HepG2 (cell line): ENCODE data around the gene DHX34. TPM values are rescaled to one million over a fixed set of nuclear protein-coding genes. Genes with fewer than 3 reads are reported as not detected.

ENCODE experiments used
- ATAC-seq: fragments of 200-7000 bp; cut with Tn5 transposase; 3 replicates; pipeline ENCODE4 v1.9.1; 2020; ENCODE audit warnings: mild to moderate bottlenecking, moderate library complexity
- Bru-seq: library from RNA; stranded (reverse); fragments of 400-500 nt; gene quantifications from one replicate; lab custom pipeline; 2021; lab: Mats Ljungman, UMichigan
- BruChase-seq, 2 experiments: library from RNA; stranded (reverse); fragments of 400-500 nt; gene quantifications; one replicate each; lab custom pipeline; 2021; lab: Mats Ljungman, UMichigan
- BruUV-seq: library from RNA; stranded (reverse); fragments of 400-500 nt; replicated peaks from 2 replicates; lab custom pipeline; 2021; lab: Mats Ljungman, UMichigan
- CTCF ChIA-PET: fragments of 300-600 bp; formaldehyde crosslinking; extraction: SDS; loops from one replicate; lab custom pipeline; 2021; ENCODE audit warnings: low total read pairs, inconsistent platforms, low intra/inter-chr PET ratio; lab: Yijun Ruan, JAX
- POLR2A ChIA-PET: fragments of 350-600 bp; sonication (Branson Sonifier 250); formaldehyde crosslinking; loops from one replicate; lab custom pipeline; 2020; ENCODE audit warnings: antibody characterized with exemption, inconsistent platforms; lab: Yijun Ruan, JAX
- DNase-seq: peaks from one replicate; pipeline ENCODE4 v3.0.0-alpha.2; 2015; ENCODE audit warnings: low spot score
- FAIRE-seq: peaks from 3 replicates; lab custom pipeline; 2011; peaks lifted over from hg19 to GRCh38; lab: Jason Lieb, UNC
- H2AFZ ChIP-seq: one replicate; pipeline ENCODE4 v1.6.1; 2011; ENCODE audit warnings: low read length, inconsistent platforms
- H3K27ac ChIP-seq: fragments of 300-600 bp; 3 replicates; pipeline ENCODE4 v1.8.0; 2011; ENCODE audit warnings: mixed run types, mild to moderate bottlenecking, mixed read lengths, low read length, inconsistent platforms; ENCODE audit not compliant: insufficient read depth; ENCODE audit errors: extremely low read length
- H3K27me3 ChIP-seq, 2 experiments: fragments of 200-600 bp in 1 of 2; 2 replicates in 1 of 2; 3 replicates in 1 of 2; pipeline versions ENCODE4 v1.6.0 to v1.8.0; 2011; ENCODE audit warnings: low read length in 2 of 2, mild to moderate bottlenecking in 2 of 2, moderate library complexity in 2 of 2, inconsistent platforms in 1 of 2; ENCODE audit not compliant: insufficient read depth in 2 of 2, control insufficient read depth in 1 of 2
- H3K36me3 ChIP-seq, 2 experiments: fragments of 200-600 bp in 1 of 2; replicated peaks in 1 of 2; 2 replicates in 1 of 2; 3 replicates in 1 of 2; pipeline versions ENCODE4 v1.5.1 to v1.8.0; 2011; ENCODE audit warnings: low read length in 2 of 2, inconsistent platforms in 1 of 2; ENCODE audit not compliant: insufficient read depth in 2 of 2, control insufficient read depth in 1 of 2
- H3K4me1 ChIP-seq: 2 replicates; pipeline ENCODE4 v1.5.1; 2012; ENCODE audit warnings: low read length, inconsistent platforms; ENCODE audit not compliant: insufficient read depth
- H3K4me2 ChIP-seq: 2 replicates; pipeline ENCODE4 v1.6.0; 2011; ENCODE audit warnings: low read depth, low read length, inconsistent platforms
- H3K4me3 ChIP-seq, 3 experiments: fragments of 200-600 bp in 1 of 3; sonication (generic), shearing (Covaris generic) in 1 of 3; replicated peaks in 1 of 3; 2 replicates each; pipeline ENCODE4 v1.5.1; 2011 to 2016; ENCODE audit warnings: low read length in 3 of 3, inconsistent platforms in 2 of 3, low read depth in 2 of 3, mild to moderate bottlenecking in 2 of 3, control low read depth in 1 of 3, mixed read lengths in 1 of 3; ENCODE audit not compliant: insufficient read depth in 1 of 3
- H3K79me2 ChIP-seq: one replicate; pipeline ENCODE4 v1.6.1; 2011; ENCODE audit warnings: low read length, inconsistent platforms; ENCODE audit not compliant: insufficient read depth
- H3K9ac ChIP-seq: 2 replicates; pipeline ENCODE4 v1.6.0; 2011; ENCODE audit warnings: mild to moderate bottlenecking, low read depth, low read length, inconsistent platforms; ENCODE audit not compliant: insufficient read depth
- H3K9me3 ChIP-seq: 2 replicates; pipeline ENCODE4 v1.5.1; 2012; ENCODE audit warnings: mild to moderate bottlenecking, low read length
- H4K20me1 ChIP-seq: 2 replicates; pipeline ENCODE4 v1.6.0; 2011; ENCODE audit warnings: inconsistent platforms, mild to moderate bottlenecking, low read length, moderate library complexity; ENCODE audit not compliant: insufficient read depth
- AGO2 ChIP-seq: fragments of 200-400 bp; formaldehyde crosslinking; optimal IDR thresholded peaks from 2 replicates; pipeline ENCODE3; 2017; ENCODE audit warnings: mild to moderate bottlenecking, low read depth, low read length, moderate library complexity
- CTCF ChIP-seq: sonication (generic); formaldehyde crosslinking; IDR thresholded peaks from 2 replicates; pipeline ENCODE4 v1.5.0; 2020; ENCODE audit warnings: mild to moderate bottlenecking, missing genetic modification reagents, moderate library complexity
- FOXC1 ChIP-seq: sonication (generic); formaldehyde crosslinking; IDR thresholded peaks from 2 replicates; pipeline ENCODE4 v1.8.0; 2022; ENCODE audit warnings: mild to moderate bottlenecking, missing genetic modification reagents, borderline replicate concordance
- FOXM1 ChIP-seq: sonication (generic); formaldehyde crosslinking; IDR thresholded peaks from 2 replicates; pipeline ENCODE4 v1.5.0; 2020; ENCODE audit warnings: missing genetic modification reagents
- GATAD1 ChIP-seq: IDR thresholded peaks from 2 replicates; pipeline ENCODE4 v1.6.1; 2016; ENCODE audit warnings: missing genetic modification reagents, missing compliant biosample characterization
- NR2C2 ChIP-seq: sonication (generic); formaldehyde crosslinking; IDR thresholded peaks from 2 replicates; pipeline ENCODE4 v1.4.0; 2020; ENCODE audit warnings: missing genetic modification reagents, mild to moderate bottlenecking, moderate library complexity, borderline replicate concordance
- SIN3A ChIP-seq: IDR thresholded peaks from 2 replicates; pipeline ENCODE4 v1.6.1; 2011; ENCODE audit warnings: low read depth, mild to moderate bottlenecking, control low read depth, low read length, borderline replicate concordance
- THRA ChIP-seq: sonication (generic); formaldehyde crosslinking; IDR thresholded peaks from 2 replicates; pipeline ENCODE4 v1.4.0; 2020; ENCODE audit warnings: missing genetic modification reagents, borderline replicate concordance
- TOE1 ChIP-seq: sonication (generic); formaldehyde crosslinking; IDR thresholded peaks from 2 replicates; pipeline ENCODE4 v1.4.0; 2020; ENCODE audit warnings: mild to moderate bottlenecking, missing genetic modification reagents
- ZNF143 ChIP-seq: sonication (generic); formaldehyde crosslinking; IDR thresholded peaks from 2 replicates; pipeline ENCODE4 v1.4.0; 2020; ENCODE audit warnings: missing genetic modification reagents
- ZNF777 ChIP-seq: sonication (generic); formaldehyde crosslinking; IDR thresholded peaks from 2 replicates; pipeline ENCODE4 v1.4.0; 2020; ENCODE audit warnings: missing genetic modification reagents
- WGBS: methylation state at CpG from one replicate; pipeline ENCODE4 v1.1.6; 2017; ENCODE audit warnings: low lambda C conversion rate; 5-methylcytosine and 5-hydroxymethylcytosine counted together
- in situ Hi-C: cut with HindIII; loops from 2 replicates; pipeline ENCODE4 v1.10.0; 2017; ENCODE audit warnings: low pct_unique_long_range_greater_than_20kb; ENCODE audit not compliant: extremely low pct_ligation_motif_present
- intact Hi-C: fragments of 100-400 bp; cut with micrococcal nuclease; formaldehyde crosslinking; loops from one replicate; pipeline ENCODE4 v1.10.0; 2022; ENCODE audit not compliant: unreplicated experiment
- long read RNA-seq, 2 experiments: library from RNA in 1 of 2; library from polyadenylated mRNA in 1 of 2; stranded (forward) in 1 of 2; unstranded in 1 of 2; transcript quantifications; one replicate each; pipeline ENCODE4 v2.0.0, GENCODE V29; 2019 to 2022
- polyA minus RNA-seq, 3 experiments: library from RNA; depleted of rRNA, polyadenylated mRNA; stranded (reverse); fragments of >200 nt; gene quantifications; 2 replicates each; pipeline ENCODE4 v1.2.3, GENCODE V29; 2011; ENCODE audit warnings: low replicate concordance in 1 of 3
- polyA plus RNA-seq, 8 experiments: library from polyadenylated mRNA; depleted of rRNA in 3 of 8; stranded (reverse) in 7 of 8; unstranded in 1 of 8; fragments of >200 nt; fragmentation: Illumina TruSeq in 4 of 8; extraction: Trizol in 4 of 8; gene quantifications; 2 replicates each; pipeline versions ENCODE4 v1.2.1 to v1.2.3, GENCODE V29; 2011 to 2016; ENCODE audit warnings: low read depth in 4 of 8, missing spikeins in 1 of 8, mixed read lengths in 1 of 8; ENCODE audit not compliant: insufficient read depth in 1 of 8
- total RNA-seq, 5 experiments: library from RNA; depleted of rRNA; stranded (reverse); fragments of >200 nt; fragmentation: Illumina TruSeq; extraction: Trizol; gene quantifications; 2 replicates each; pipeline ENCODE4 v1.2.3, GENCODE V29; 2016; ENCODE audit warnings: low read depth in 1 of 5

DHX34 gene
- total RNA-seq (2016; rRNA removed; fragmentation: Illumina TruSeq; extraction: Trizol) (8.0 and 12.0 TPM in 2 replicates), polyA plus RNA-seq (2011; rRNA removed) (9.2 and 12.5 TPM in 2 replicates), polyA minus RNA-seq (2011; rRNA and poly(A)+ RNA removed; ENCODE audit: low replicate concordance) (18.8 and 19.4 TPM in 2 replicates), Bru-seq, nascent RNA (percentile 59 among the genes with signal in this experiment), BruChase-seq, experiment 1, labeled RNA remaining after a 6-hour chase (percentile 65 among the genes with signal in this experiment), BruChase-seq, experiment 2, labeled RNA remaining after a 2-hour chase (percentile 63 among the genes with signal in this experiment)
- total RNA-seq (2016; cell fraction: cytosol; rRNA removed; fragmentation: Illumina TruSeq; extraction: Trizol; ENCODE audit: low read depth): 11.3 and 11.4 TPM in 2 replicates
- total RNA-seq (2016; cell fraction: insoluble cytoplasmic fraction; rRNA removed; fragmentation: Illumina TruSeq; extraction: Trizol): 6.8 and 12.8 TPM in 2 replicates
- 8.6 and 9.9 TPM in 2 replicates for total RNA-seq (2016; cell fraction: membrane; rRNA removed; fragmentation: Illumina TruSeq; extraction: Trizol)
- total RNA-seq (2016; cell fraction: nucleus; rRNA removed; fragmentation: Illumina TruSeq; extraction: Trizol): 12.8 and 13.1 TPM in 2 replicates
- 4.0 and 5.9 TPM in 2 replicates for polyA plus RNA-seq (2011; cell fraction: cytosol; rRNA removed)
- polyA plus RNA-seq (2011; cell fraction: nucleus; rRNA removed): 50.6 and 52.9 TPM in 2 replicates
- 6.5 and 9.0 TPM in 2 replicates for polyA plus RNA-seq (2012)
- 2.1 and 2.4 TPM in 2 replicates for polyA plus RNA-seq (2016; cell fraction: cytosol; fragmentation: Illumina TruSeq; extraction: Trizol; ENCODE audit: low read depth)
- polyA plus RNA-seq (2016; cell fraction: insoluble cytoplasmic fraction; fragmentation: Illumina TruSeq; extraction: Trizol; ENCODE audit: low read depth): 6.9 and 11.0 TPM in 2 replicates
- 3.7 and 4.3 TPM in 2 replicates for polyA plus RNA-seq (2016; cell fraction: membrane; fragmentation: Illumina TruSeq; extraction: Trizol; ENCODE audit: low read depth)
- 28.7 and 30.5 TPM in 2 replicates for polyA plus RNA-seq (2016; cell fraction: nucleus; fragmentation: Illumina TruSeq; extraction: Trizol; ENCODE audit: insufficient read depth, low read depth)
- polyA minus RNA-seq (2011; cell fraction: cytosol; rRNA and poly(A)+ RNA removed): 3.9 and 7.7 TPM in 2 replicates
- polyA minus RNA-seq (2011; cell fraction: nucleus; rRNA and poly(A)+ RNA removed): 16.0 and 18.4 TPM in 2 replicates
- long read RNA-seq, experiment 1, full-length matches to known transcripts: 3 of 9 reads
- long read RNA-seq, experiment 1, partial matches to known transcripts: 6 of 9 reads
- long read RNA-seq, experiment 1, other reads (novel, unspliced or antisense): 0 of 9 reads
- long read RNA-seq, experiment 2, full-length matches to known transcripts: 4 of 44 reads
- long read RNA-seq, experiment 2, partial matches to known transcripts: 33 of 44 reads
- long read RNA-seq, experiment 2, other reads (novel, unspliced or antisense): 7 of 44 reads

- POLR2A ChIA-PET: interaction anchor here (0.7 to 1.8 kb wide), 18 partner anchors 8 to 311 kb away, joined by 3 to 12 read pairs (median 3); partner anchors contain the start of genes C5AR1, CCDC9, INAFM1 and KPTN
- H3K4me3 ChIP-seq: peak within 1 kb of the TSS; percentile 89 to 93 (median 90)
- BruUV-seq: no TSS peak
- H3K9ac ChIP-seq: peak within 1 kb of the TSS; percentile 94
- no peaks in the 10 kb centered on the region for H3K9me3 ChIP-seq
- H3K79me2 ChIP-seq: peaks cover 27% of the 10 kb centered on the region
- in situ Hi-C loops: no loop called here
- DNase-seq (peak; percentile 96), FAIRE-seq (peak; percentile 67), ATAC-seq (peak; percentile 91)
- H3K4me2 ChIP-seq: peak within 1 kb of the TSS; percentile 91
- H3K4me1 ChIP-seq: peaks cover 57% of the 10 kb centered on the region
- CTCF ChIA-PET: no interaction called here
- no peaks in the 10 kb centered on the region; a peak in 1 of 5 replicates for H3K27me3 ChIP-seq
- peak within 1 kb of the TSS; percentile 32 for H2AFZ ChIP-seq
- intact Hi-C loops: no loop called here
- peaks cover 5 to 7% of the 10 kb centered on the region in 2 experiments; a peak in 4 of 5 replicates for H3K36me3 ChIP-seq
- H4K20me1 ChIP-seq: peaks cover 4% of the 10 kb centered on the region; the same call in 1 of the 2 replicates
- WGBS: 5% methylated on average over 47 of the region's 63 CpGs
- H3K27ac ChIP-seq: peak within 1 kb of the TSS; percentile 58
- TF ChIP-seq GATAD1 (CRISPR knock-in tag) (peak; percentile 79), AGO2 (no peak), CTCF (peak; percentile 98), THRA (no peak), NR2C2 (peak; percentile 39; the same call in 1 of the 2 replicates), FOXM1 (no peak), TOE1 (CRISPR knock-in tag) (no peak), ZNF777 (CRISPR knock-in tag) (no peak), ZNF143 (CRISPR knock-in tag) (peak; percentile 71), SIN3A (peak; percentile 66; the same call in 1 of the 2 replicates), FOXC1 (CRISPR knock-in tag) (0 out of 2 replicates have a peak, but pooled peaks have one; percentile 72)
Measured at GRCh38 chr19:47348819-47349795, at the start of gene DHX34. Gene DHX34, plus strand, starts transcription at chr19:47349315. Its CDS starts 3,716 bp downstream, at chr19:47353031.
